Stimulated activated naive CD4-positive, alpha-beta T cell (primary cell): Measurements from ENCODE around the gene IGF1.

Experiments used
- DNase-seq, 6 experiments: peaks; one replicate each; lab custom pipeline; 2025; lab: John Stamatoyannopoulos, UW

Gene IGF1

GRCh38 chr12:102480406-102480805, at the start of gene IGF1:
Gene IGF1 (minus strand): TSS chr12:102480563. CDS start chr12:102480381, 182 bp downstream.
- DNase-seq, result no peak

DNA sequence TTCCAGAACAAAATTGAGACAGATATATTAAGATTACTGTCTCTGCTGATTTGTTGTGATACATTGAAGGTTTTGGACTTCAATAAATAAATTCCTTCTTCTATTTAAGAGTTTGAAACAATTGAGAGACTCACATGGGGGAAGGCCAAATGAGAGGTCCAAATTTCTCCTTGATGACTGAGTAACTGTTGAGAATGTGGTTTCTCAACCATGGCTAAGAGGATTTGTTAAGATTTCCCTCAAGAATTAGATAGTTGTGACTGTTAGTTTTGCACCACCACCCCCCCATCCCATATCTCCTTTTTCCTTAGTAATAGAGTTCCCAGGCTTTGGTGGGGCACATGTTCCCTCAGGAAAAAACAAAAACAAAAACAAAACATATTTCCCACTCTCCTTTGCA, 47.7 kb upstream of the IGF1 start:
- no peak for DNase-seq

DNA sequence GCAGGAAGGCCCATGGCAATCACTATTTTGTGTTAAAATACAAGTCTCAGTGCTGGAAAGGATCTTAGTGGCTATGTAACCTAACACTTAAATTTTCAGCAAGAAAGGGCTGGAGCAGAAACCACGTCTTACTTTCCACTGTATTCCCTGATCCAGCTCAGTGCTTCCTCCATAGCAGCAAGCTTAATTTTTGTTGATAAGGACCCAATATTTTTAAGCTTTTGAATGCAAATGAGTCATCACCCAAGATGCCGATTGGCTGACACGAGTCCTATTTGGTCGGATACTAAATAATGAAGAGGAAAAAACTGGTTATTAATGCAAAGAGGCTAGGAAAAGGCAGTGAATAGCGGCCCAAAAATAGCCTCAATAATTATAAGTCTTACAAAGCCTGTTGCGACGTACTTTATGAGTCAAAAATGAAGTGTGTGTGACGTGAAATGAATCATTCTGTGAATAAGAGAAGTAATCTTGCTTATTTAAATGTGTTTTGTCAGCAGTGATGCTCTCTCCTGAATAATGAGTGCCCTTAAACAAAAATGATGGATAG, 46.9 kb upstream of the IGF1 start:
- DNase-seq, result no peak

- DNase-seq, result no peak
These were observed 46.3 kb upstream of the IGF1 start for GRCh38 chr12:102526656-102527055.

DNA sequence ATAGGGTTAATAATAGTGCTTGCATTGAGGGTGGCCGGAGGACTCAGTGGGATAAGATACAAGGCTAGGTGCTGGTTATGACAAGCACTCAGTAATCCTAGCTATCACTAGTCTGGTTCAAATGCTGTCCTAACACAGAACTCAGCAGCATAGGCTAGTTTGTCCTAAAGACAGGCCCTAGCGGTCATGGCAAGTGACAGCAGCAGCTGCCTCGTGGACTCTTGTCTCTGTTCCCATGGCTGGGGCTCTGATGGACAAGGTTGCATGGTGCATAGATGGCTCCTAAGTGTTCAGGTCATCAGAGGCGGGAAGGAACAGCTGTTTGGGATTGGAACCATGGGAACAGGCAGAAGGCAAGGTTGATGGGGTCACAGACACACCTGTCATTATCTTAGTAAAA, 42.4 kb upstream of the IGF1 start:
- no peak for DNase-seq

GRCh38 chr12:102521662-102522277, 41.4 kb upstream of the IGF1 start:
- no peak for DNase-seq

GRCh38 chr12:102518871-102519270, 38.5 kb upstream of the IGF1 start:
- no peak for DNase-seq

- DNase-seq, result no peak
These were observed 34.3 kb upstream of the IGF1 start for GRCh38 chr12:102514696-102515095.

- DNase-seq, result no peak
These were observed 33.4 kb upstream of the IGF1 start for GRCh38 chr12:102513739-102514138.

- no peak for DNase-seq
These were observed 32.9 kb upstream of the IGF1 start for GRCh38 chr12:102513272-102513671.

- no peak for DNase-seq
These were observed 32.2 kb upstream of the IGF1 start for GRCh38 chr12:102512523-102512922.

DNA sequence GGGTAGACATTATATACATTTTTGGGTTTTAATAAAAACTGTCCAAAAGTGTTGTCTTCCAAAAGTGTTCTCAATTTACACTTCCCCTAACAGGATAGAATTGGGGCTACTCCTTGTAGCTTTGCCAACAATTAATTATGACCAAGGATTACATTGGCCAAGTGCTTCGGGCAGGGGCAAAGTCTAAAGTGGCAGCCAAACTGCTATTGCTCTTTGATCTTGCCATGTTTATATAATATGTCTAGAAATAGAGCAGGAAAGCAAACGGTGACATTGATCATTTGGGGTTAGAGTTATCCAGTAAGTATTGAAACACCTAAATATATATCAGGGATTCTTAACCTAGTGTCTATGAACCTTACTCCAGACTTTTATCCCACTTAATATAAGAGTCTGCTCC, 31.2 kb upstream of the IGF1 start:
- DNase-seq, result no peak

GRCh38 chr12:102510463-102510862, 30.1 kb upstream of the IGF1 start:
- no peak for DNase-seq

DNA sequence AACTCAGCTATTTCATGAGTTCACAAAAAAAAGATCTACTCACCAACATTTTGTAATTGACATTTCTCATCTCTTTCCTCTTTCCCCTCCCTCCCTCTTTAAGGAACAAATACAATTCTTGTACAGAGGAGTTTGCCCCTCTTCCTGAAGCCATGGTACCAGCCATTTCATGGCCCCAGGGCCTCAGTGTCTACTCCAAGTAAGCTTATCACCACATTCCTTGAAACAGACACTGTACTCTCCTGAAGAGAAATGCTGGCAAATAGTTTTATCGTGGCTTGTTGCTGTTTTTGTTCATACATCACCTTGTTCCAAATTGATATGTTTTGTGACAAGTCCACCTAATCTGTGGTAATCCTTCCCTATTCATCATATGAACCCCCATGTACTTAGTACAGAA, 29.7 kb upstream of the IGF1 start:
- DNase-seq, result no peak

DNA sequence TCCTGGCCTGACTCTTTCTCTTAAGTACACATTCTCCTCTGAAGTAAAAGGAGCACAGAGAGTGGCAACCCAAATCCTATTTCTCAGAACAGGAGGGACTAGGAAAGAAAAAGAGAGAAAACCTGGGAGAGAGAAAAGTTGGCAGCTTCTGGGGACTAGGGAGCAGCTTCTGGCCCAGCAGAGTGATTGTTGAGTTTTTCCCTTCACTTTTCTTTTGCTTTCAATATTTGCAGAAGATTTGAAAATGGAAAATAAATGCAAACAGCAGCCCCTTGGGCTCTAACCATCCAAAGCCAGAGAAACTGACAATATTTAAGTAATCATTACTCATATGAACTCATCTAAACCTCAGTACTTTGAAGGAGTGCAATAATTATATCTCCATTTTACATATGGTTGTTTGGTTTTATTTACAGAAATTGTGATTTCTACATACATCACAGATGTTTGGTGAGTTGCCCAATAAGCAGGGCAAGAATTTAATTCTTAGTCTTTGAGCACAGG, 28.8 kb upstream of the IGF1 start:
- no peak for DNase-seq

GRCh38 chr12:102508052-102508451, 27.7 kb upstream of the IGF1 start:
- DNase-seq, result no peak

- no peak for DNase-seq
These were observed 26.9 kb upstream of the IGF1 start for GRCh38 chr12:102507301-102507700.

DNA sequence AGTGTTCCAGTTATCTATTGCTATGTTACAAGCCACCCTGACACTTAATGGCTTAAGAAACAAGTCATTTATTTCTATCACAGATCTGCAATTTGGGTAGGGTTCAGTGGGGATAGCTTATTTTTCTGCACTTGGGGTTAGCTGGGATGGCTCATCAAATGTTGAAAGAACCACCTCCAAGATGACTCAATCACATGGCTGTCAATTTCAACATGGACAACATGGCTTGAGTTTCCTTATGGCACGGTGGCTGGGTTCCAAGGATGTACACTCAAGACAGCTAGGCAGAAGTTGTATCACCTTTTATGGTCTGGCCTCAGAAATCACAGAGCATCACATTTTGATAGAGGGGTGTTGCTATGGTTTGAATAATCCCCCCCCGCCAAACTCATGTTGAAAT, 24.5 kb upstream of the IGF1 start:
- DNase-seq, result no peak

- no peak for DNase-seq
These were observed 23.9 kb upstream of the IGF1 start for GRCh38 chr12:102504280-102504679.

DNA sequence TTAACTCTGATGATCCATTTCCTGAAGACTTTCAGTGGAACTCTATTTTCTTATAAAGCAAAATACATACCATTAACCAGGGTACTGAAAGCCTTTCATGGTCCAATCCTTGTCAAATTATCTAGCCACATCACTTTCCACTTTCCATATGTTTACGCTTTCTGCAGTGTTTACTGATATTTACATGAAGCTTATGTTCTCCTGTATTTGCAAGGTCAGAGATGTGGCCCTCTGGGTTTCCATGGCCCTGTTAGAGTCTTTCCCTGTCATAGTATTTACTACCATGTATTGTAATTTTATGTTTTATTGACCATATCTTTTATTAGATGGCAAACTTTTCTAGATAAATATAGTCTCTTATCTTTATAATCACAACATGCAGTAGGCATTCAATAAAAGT, 23.5 kb upstream of the IGF1 start:
- DNase-seq, result no peak

DNA sequence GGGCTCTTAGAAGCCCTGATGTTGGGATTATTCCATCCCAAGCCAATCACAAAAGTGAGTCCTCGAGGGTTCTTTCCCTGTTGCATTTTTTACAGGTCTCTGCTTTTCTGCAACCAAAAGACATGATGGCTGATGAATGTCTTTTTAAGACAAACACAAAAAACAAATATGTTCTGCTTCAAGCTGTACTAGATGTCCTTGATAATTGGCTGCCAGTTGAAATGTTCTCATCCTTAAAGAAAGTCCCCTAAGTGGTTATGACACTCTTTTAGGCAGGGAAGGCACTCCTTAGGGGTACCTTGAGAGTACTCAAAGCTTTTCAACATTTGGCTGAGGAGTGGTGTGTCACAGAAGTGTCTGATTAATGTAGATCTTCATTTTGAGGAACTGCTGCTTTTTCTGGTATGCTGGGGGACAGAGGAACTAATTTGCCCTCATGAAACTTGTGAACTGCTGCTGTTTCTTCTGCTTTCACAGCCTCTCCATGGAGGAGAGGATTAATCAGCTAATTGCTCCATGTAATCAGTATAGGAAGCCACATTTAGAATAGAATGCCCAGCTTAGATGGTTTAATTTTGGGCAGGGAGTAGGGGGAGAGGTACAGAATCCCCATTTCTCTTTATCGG, 22.8 kb upstream of the IGF1 start:
- DNase-seq, result no peak

DNA sequence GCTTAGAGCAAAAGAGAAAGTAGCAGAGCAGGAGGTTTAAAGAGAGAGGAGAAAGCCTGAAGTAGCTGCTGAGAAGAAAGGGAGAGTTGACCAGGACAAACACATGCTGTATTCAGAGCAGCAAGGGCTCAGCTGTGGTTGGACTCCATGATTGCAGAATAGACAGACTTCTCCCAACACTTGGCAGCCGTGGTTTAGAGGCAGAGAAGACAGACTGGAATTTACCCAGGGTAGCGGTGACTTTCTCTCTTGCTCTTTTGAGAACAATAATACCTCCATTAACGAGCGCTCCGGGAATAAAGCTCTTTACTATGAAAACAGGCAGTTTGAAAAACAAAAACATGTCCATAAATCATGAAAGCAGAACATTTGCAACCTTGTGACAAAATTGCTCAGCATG, 21.4 kb upstream of the IGF1 start:
- DNase-seq, result no peak

DNA sequence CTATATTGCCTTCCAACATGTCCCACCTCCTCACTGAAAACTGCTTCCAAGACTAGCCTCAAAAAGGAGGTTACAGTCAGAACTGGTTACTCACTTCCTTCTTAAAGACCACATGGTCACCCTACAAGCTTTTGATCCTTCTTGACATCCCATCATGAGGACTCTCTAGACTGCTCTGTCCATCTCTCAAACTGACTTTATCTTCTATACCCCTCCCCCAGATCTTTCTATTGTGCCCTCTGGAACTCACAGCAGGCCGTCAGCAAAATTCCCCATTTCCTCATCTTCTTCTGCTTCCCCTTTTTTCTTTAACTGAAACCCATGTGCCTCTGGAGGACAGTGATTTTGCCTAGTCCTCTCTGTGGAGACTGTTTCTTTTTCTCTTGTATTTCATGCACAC, 18.1 kb upstream of the IGF1 start:
- DNase-seq, result no peak

- DNase-seq, result no peak
These were observed 17.4 kb upstream of the IGF1 start for GRCh38 chr12:102497743-102498142.
